Rectal smooth muscle tissue (tissue), 1 donor: ENCODE data around the gene GBA3.

Source experiments
- H3K27ac ChIP-seq: one replicate; pipeline ENCODE4 v1.7.0; 2013; ENCODE audit warnings: low read depth, low read length, inconsistent platforms
- H3K27me3 ChIP-seq: one replicate; pipeline ENCODE4 v1.7.0; 2013; ENCODE audit warnings: low read length; ENCODE audit not compliant: control insufficient read depth, insufficient read depth
- H3K36me3 ChIP-seq: one replicate; pipeline ENCODE4 v1.7.0; 2013; ENCODE audit warnings: low read length; ENCODE audit not compliant: control insufficient read depth, insufficient read depth
- H3K4me1 ChIP-seq: one replicate; pipeline ENCODE4 v1.7.0; 2013; ENCODE audit warnings: low read length; ENCODE audit not compliant: control insufficient read depth, insufficient read depth
- H3K4me3 ChIP-seq: one replicate; pipeline ENCODE4 v1.7.0; 2013; ENCODE audit warnings: low read length
- H3K9ac ChIP-seq: one replicate; pipeline ENCODE4 v1.7.0; 2013; ENCODE audit warnings: low read length

GBA3 gene

GRCh38 chr4:22708961-22709360, 16.2 kb downstream of the GBA3 start:
- H3K4me3 ChIP-seq: no peak overlapping the region
- no peaks in the 10 kb centered on the region for H3K36me3 ChIP-seq
- H3K27me3 ChIP-seq: no peaks in the 10 kb centered on the region

GRCh38 chr4:22712105-22712504, 19.4 kb downstream of the GBA3 start:
- Histone ChIP-seq H3K9ac (no peak overlapping the region), H3K4me3 (no peak overlapping the region), H3K4me1 (no peaks in the 10 kb centered on the region), H3K27me3 (no peaks in the 10 kb centered on the region), H3K27ac (no peak overlapping the region), H3K36me3 (no peaks in the 10 kb centered on the region)

More at GRCh38 chr4:22708961-22709360, 16.2 kb downstream of the GBA3 start:
- Histone ChIP-seq H3K9ac (no peak overlapping the region), H3K4me1 (no peaks in the 10 kb centered on the region), H3K27ac (no peak overlapping the region)

GRCh38 chr4:22712529-22712928, 19.8 kb downstream of the GBA3 start:
- Histone ChIP-seq H3K27me3 (no peaks in the 10 kb centered on the region), H3K4me3 (no peak overlapping the region)

GRCh38 chr4:22713841-22714240, 21.1 kb downstream of the GBA3 start:
- no peaks in the 10 kb centered on the region for H3K36me3 ChIP-seq
- H3K4me3 ChIP-seq: no peak overlapping the region
- H3K9ac ChIP-seq: no peak overlapping the region
- no peak overlapping the region for H3K27ac ChIP-seq
- H3K4me1 ChIP-seq: no peaks in the 10 kb centered on the region
- no peaks in the 10 kb centered on the region for H3K27me3 ChIP-seq

More at GRCh38 chr4:22712529-22712928, 19.8 kb downstream of the GBA3 start:
- no peak overlapping the region for H3K27ac ChIP-seq
- H3K9ac ChIP-seq: no peak overlapping the region
- H3K4me1 ChIP-seq: no peaks in the 10 kb centered on the region
- no peaks in the 10 kb centered on the region for H3K36me3 ChIP-seq

- no peak overlapping the region for H3K4me3 ChIP-seq
- no peak overlapping the region for H3K27ac ChIP-seq
- no peaks in the 10 kb centered on the region for H3K36me3 ChIP-seq
- H3K27me3 ChIP-seq: no peaks in the 10 kb centered on the region
- no peaks in the 10 kb centered on the region for H3K4me1 ChIP-seq
- no peak overlapping the region for H3K9ac ChIP-seq
Observed at GRCh38 chr4:22719218-22719617, 26.5 kb downstream of the GBA3 start.

GRCh38 chr4:22720091-22720490, 27.4 kb downstream of the GBA3 start:
- Histone ChIP-seq H3K36me3 (no peaks in the 10 kb centered on the region), H3K4me1 (no peaks in the 10 kb centered on the region), H3K9ac (no peak overlapping the region), H3K4me3 (no peak overlapping the region), H3K27me3 (no peaks in the 10 kb centered on the region), H3K27ac (no peak overlapping the region)

GRCh38 chr4:22721204-22721603, 28.5 kb downstream of the GBA3 start:
- Histone ChIP-seq H3K4me1 (no peaks in the 10 kb centered on the region), H3K27me3 (no peaks in the 10 kb centered on the region), H3K36me3 (no peaks in the 10 kb centered on the region), H3K9ac (no peak overlapping the region), H3K27ac (no peak overlapping the region), H3K4me3 (no peak overlapping the region)

- H3K27ac ChIP-seq: no peak overlapping the region
- H3K36me3 ChIP-seq: no peaks in the 10 kb centered on the region
- H3K9ac ChIP-seq: no peak overlapping the region
- no peaks in the 10 kb centered on the region for H3K27me3 ChIP-seq
- no peaks in the 10 kb centered on the region for H3K4me1 ChIP-seq
- H3K4me3 ChIP-seq: no peak overlapping the region
Observed at GRCh38 chr4:22730021-22730420, 37.3 kb downstream of the GBA3 start.

GRCh38 chr4:22733816-22734215, 41.1 kb downstream of the GBA3 start:
- Histone ChIP-seq H3K4me1 (no peaks in the 10 kb centered on the region), H3K4me3 (no peak overlapping the region), H3K36me3 (no peaks in the 10 kb centered on the region), H3K9ac (no peak overlapping the region), H3K27me3 (no peaks in the 10 kb centered on the region), H3K27ac (no peak overlapping the region)

GRCh38 chr4:22736912-22737311, 44.2 kb downstream of the GBA3 start:
- no peaks in the 10 kb centered on the region for H3K36me3 ChIP-seq
- no peak overlapping the region for H3K27ac ChIP-seq
- no peaks in the 10 kb centered on the region for H3K27me3 ChIP-seq
- no peak overlapping the region for H3K4me3 ChIP-seq
- no peak overlapping the region for H3K9ac ChIP-seq
- H3K4me1 ChIP-seq: no peaks in the 10 kb centered on the region

- H3K27ac ChIP-seq: no peak overlapping the region
- H3K4me1 ChIP-seq: no peaks in the 10 kb centered on the region
- no peaks in the 10 kb centered on the region for H3K36me3 ChIP-seq
- H3K27me3 ChIP-seq: no peaks in the 10 kb centered on the region
- no peak overlapping the region for H3K9ac ChIP-seq
- H3K4me3 ChIP-seq: no peak overlapping the region
Observed at GRCh38 chr4:22739968-22740367, 47.2 kb downstream of the GBA3 start.

GRCh38 chr4:22741744-22742143, 49.0 kb downstream of the GBA3 start:
- no peak overlapping the region for H3K27ac ChIP-seq
- no peaks in the 10 kb centered on the region for H3K4me1 ChIP-seq
- H3K9ac ChIP-seq: no peak overlapping the region
- no peak overlapping the region for H3K4me3 ChIP-seq
- no peaks in the 10 kb centered on the region for H3K36me3 ChIP-seq
- no peaks in the 10 kb centered on the region for H3K27me3 ChIP-seq

GRCh38 chr4:22743290-22743689, 50.6 kb downstream of the GBA3 start:
- no peaks in the 10 kb centered on the region for H3K36me3 ChIP-seq
- H3K27ac ChIP-seq: no peak overlapping the region
- no peak overlapping the region for H3K9ac ChIP-seq
- H3K4me3 ChIP-seq: no peak overlapping the region
- H3K27me3 ChIP-seq: no peaks in the 10 kb centered on the region
- H3K4me1 ChIP-seq: no peaks in the 10 kb centered on the region
